Suppressor macrophage treated with lipopolysaccharide for 1 hour (primary cell): ENCODE measurements around the gene MMP7.
A peak's percentile ranks its signal among the peaks of the same experiment; 100 is the strongest.

Source experiments
- DNase-seq, 3 donors: peaks; one replicate each; pipeline ENCODE4 v3.0.0-alpha.2; 2020 to 2022

Gene MMP7

GRCh38 chr11:102530558-102530957 lies at the start of gene MMP7:
Gene MMP7 (minus strand): TSS chr11:102530747. CDS start chr11:102530700, 47 bp downstream.
- DNase-seq = peak; percentile 62 to 85 (median 78)

- peak in 1 of 3 donors; percentile 31 for DNase-seq
Measured at GRCh38 chr11:102577723-102578122, 47.2 kb upstream of the MMP7 start.

GRCh38 chr11:102577182-102577581 lies 46.6 kb upstream of the MMP7 start:
- peak; percentile 69 to 91 (median 89) for DNase-seq

GRCh38 chr11:102576350-102576749 lies 45.8 kb upstream of the MMP7 start:
- peak in 1 of 3 donors; percentile 18 for DNase-seq

GRCh38 chr11:102575012-102575411 lies 44.5 kb upstream of the MMP7 start:
- peak in 1 of 3 donors; percentile 25 for DNase-seq

GRCh38 chr11:102573851-102574250 lies 43.3 kb upstream of the MMP7 start:
- DNase-seq = peak; percentile 18 to 62 (median 49)

GRCh38 chr11:102572554-102573220 lies 42.1 kb upstream of the MMP7 start:
- DNase-seq = peak in 2 of 3 donors; percentile 35 to 56

GRCh38 chr11:102568851-102569250 lies 38.3 kb upstream of the MMP7 start:
- no peak for DNase-seq

- DNase-seq = no peak
Measured at GRCh38 chr11:102566112-102566511, 35.6 kb upstream of the MMP7 start.

GRCh38 chr11:102564110-102564509 lies 33.6 kb upstream of the MMP7 start:
- DNase-seq = peak; percentile 51 to 83 (median 79)

- no peak for DNase-seq
Measured at GRCh38 chr11:102561636-102562035, 31.1 kb upstream of the MMP7 start.

- peak; percentile 42 to 61 (median 43) for DNase-seq
Measured at GRCh38 chr11:102560555-102561011, 30.0 kb upstream of the MMP7 start.

- DNase-seq = no peak
Measured at GRCh38 chr11:102559839-102560238, 29.3 kb upstream of the MMP7 start.

GRCh38 chr11:102555091-102555490 lies 24.5 kb upstream of the MMP7 start:
- DNase-seq = no peak

GRCh38 chr11:102553835-102554282 lies 23.3 kb upstream of the MMP7 start:
- no peak for DNase-seq

- peak; percentile 46 to 63 (median 58) for DNase-seq
Measured at GRCh38 chr11:102552447-102553194, 22.1 kb upstream of the MMP7 start.

GRCh38 chr11:102552020-102552419 lies 21.5 kb upstream of the MMP7 start:
- DNase-seq = no peak

GRCh38 chr11:102551169-102551781 lies 20.7 kb upstream of the MMP7 start:
- no peak for DNase-seq

GRCh38 chr11:102546923-102547471 lies 16.4 kb upstream of the MMP7 start:
- DNase-seq = peak; percentile 85 to 88 (median 85)

GRCh38 chr11:102546427-102546826 lies 15.9 kb upstream of the MMP7 start:
- DNase-seq = peak; percentile 70 to 85 (median 74)

- no peak for DNase-seq
Measured at GRCh38 chr11:102545701-102546100, 15.2 kb upstream of the MMP7 start.

- DNase-seq = no peak
Measured at GRCh38 chr11:102544594-102544993, 14.0 kb upstream of the MMP7 start.

GRCh38 chr11:102539567-102539966 lies 9.0 kb upstream of the MMP7 start:
- no peak for DNase-seq
